Peyer's patch (tissue), 4 donors: ENCODE measurements around the gene MAB21L2.

Source experiments
- CTCF ChIP-seq, 6 experiments: fragments of 450-650 bp in 4 of 6; fragments of 200-600 bp in 2 of 6; sonication (generic) in 1 of 6; IDR thresholded peaks; one replicate each; pipeline ENCODE4 v1.5.1; 2017 to 2019; ENCODE audit warnings: antibody characterized with exemption in 6 of 6, mild to moderate bottlenecking in 3 of 6, moderate library complexity in 1 of 6
- POLR2A ChIP-seq, 2 donors: fragments of 450-650 bp; IDR thresholded peaks; one replicate each; pipeline ENCODE4 v1.5.1; 2017; ENCODE audit warnings: antibody characterized with exemption in 2 of 2, mild to moderate bottlenecking in 2 of 2, moderate library complexity in 2 of 2

GRCh38 chr4:150546286-150546685 is 35.7 kb upstream of the MAB21L2 start:
- no peak for TF ChIP-seq POLR2A (IDR thresholded peaks at IDR 0.05)
- no peak for TF ChIP-seq CTCF (IDR thresholded peaks at IDR 0.05)
